Gastroesophageal sphincter (tissue), 4 donors: Measurements from ENCODE around the gene KBTBD12. TPM values are rescaled to one million over a fixed set of nuclear protein-coding genes. Genes with fewer than 3 reads are reported as not detected.

ENCODE experiments used
- ATAC-seq: fragments of 150-250 bp; one replicate; pipeline ENCODE4 v1.9.1; 2016; ENCODE audit warnings: mild to moderate bottlenecking, moderate library complexity
- H3K27ac ChIP-seq, 4 donors: fragments of 200-600 bp; sonication (generic) in 3 of 4; 1 replicate in 3 of 4; 2 replicates in 1 of 4; pipeline ENCODE4 v1.5.1; 2016 to 2019
- H3K27me3 ChIP-seq: fragments of 200-600 bp; sonication (generic); one replicate; pipeline ENCODE4 v1.5.1; 2019
- H3K36me3 ChIP-seq, 2 donors: fragments of 200-600 bp; sonication (generic); one replicate each; pipeline ENCODE4 v1.5.1; 2019; ENCODE audit warnings: control low read depth in 1 of 2
- H3K4me1 ChIP-seq, 3 donors: fragments of 200-600 bp; sonication (generic); 1 replicate in 2 of 3; 2 replicates in 1 of 3; pipeline ENCODE4 v1.5.1; 2016 to 2019; ENCODE audit warnings: control low read depth in 2 of 3
- H3K4me3 ChIP-seq, 2 donors: fragments of 200-600 bp; sonication (generic); one replicate each; pipeline ENCODE4 v1.5.1; 2019; ENCODE audit warnings: mild to moderate bottlenecking in 1 of 2, moderate library complexity in 1 of 2
- H3K9me3 ChIP-seq, 3 donors: fragments of 200-600 bp; sonication (generic); one replicate each; pipeline ENCODE4 v1.5.1; 2017 to 2019; ENCODE audit warnings: control low read depth in 2 of 3
- CTCF ChIP-seq, 4 experiments: fragments of 200-600 bp in 2 of 4; fragments of 450-650 bp in 2 of 4; sonication (generic) in 1 of 4; IDR thresholded peaks; one replicate each; pipeline ENCODE4 v1.5.1; 2017 to 2019; ENCODE audit warnings: antibody characterized with exemption in 4 of 4, mild to moderate bottlenecking in 2 of 4, moderate library complexity in 2 of 4
- EP300 ChIP-seq: sonication (generic); formaldehyde crosslinking; IDR thresholded peaks from one replicate; pipeline ENCODE4 v1.6.1; 2017; ENCODE audit warnings: antibody characterized with exemption, mild to moderate bottlenecking
- POLR2A ChIP-seq, 2 donors: fragments of 450-650 bp; IDR thresholded peaks; one replicate each; pipeline ENCODE4 v1.6.1; 2017; ENCODE audit warnings: antibody characterized with exemption in 2 of 2, mild to moderate bottlenecking in 2 of 2, moderate library complexity in 1 of 2
- POLR2AphosphoS5 ChIP-seq: sonication (generic); formaldehyde crosslinking; IDR thresholded peaks from one replicate; pipeline ENCODE4 v1.6.1; 2017; ENCODE audit warnings: antibody characterized with exemption
- WGBS, 2 donors: methylation state at CpG; one replicate each; pipeline ENCODE4 v1.1.5; 2018; ENCODE audit warnings: low coverage in 1 of 2; 5-methylcytosine and 5-hydroxymethylcytosine counted together
- total RNA-seq, 4 donors: library from RNA; depleted of rRNA; stranded (reverse); fragments of >200 nt; gene quantifications; one replicate each; pipeline ENCODE4 v1.1.0, GENCODE V29; 2016

KBTBD12 gene
- total RNA-seq, 4 donors from 2014 or later: 2.2 to 11.2 (median 5.8) TPM

GRCh38 chr3:127948211-127948610 lies 33.2 kb downstream of the KBTBD12 start:
- Histone ChIP-seq H3K27ac (no peak overlapping the region), H3K9me3 (peaks cover 0 to under 1% (median 0%) of the 10 kb centered on the region in 3 donors), H3K4me1 (peaks cover 0 to 7% (median 0%) of the 10 kb centered on the region in 3 donors), H3K4me3 (no peak overlapping the region), H3K27me3 (no peaks in the 10 kb centered on the region), H3K36me3 (peaks cover 0 to 7% of the 10 kb centered on the region in 2 donors)
- TF ChIP-seq POLR2AphosphoS5 (no peak), EP300 (no peak), POLR2A (IDR thresholded peaks at IDR 0.05) (no peak), CTCF (IDR thresholded peaks at IDR 0.05) (no peak)
- 77 to 83% methylated on average over 2 of the region's 3 CpGs for WGBS, 2 donors
- ATAC-seq: no peak

DNA sequence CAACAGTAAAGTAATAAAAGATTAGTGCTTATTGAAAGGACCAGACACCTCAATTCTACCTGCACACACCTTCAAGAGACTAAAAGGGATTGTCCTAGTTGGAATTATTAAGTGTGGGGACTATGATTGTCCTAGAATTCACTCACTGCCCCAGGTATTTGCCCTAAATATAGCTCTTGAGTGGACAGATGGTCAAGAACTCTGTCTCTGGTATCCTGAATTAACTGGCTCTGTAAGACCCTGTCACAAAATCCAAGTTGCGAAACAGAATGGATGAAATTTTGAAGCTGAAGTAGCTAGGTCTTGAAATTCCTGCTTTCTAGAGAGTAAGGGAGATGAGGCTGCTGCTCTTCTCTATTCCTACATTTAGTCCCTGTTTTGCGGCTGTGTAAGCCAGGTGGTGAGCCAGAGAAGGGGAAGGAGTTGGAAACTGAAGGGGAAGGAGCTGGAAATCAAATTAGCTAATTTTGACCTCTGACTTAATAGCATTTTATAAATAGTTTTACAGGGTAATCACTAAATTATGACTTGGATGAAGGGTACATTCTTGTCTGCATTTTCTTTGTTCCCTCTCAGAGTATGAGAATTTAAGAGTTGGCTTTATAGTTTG lies 34.5 kb downstream of the KBTBD12 start:
- H3K4me1 ChIP-seq: peaks cover 0 to 20% (median 0%) of the 10 kb centered on the region in 3 donors
- no peaks in the 10 kb centered on the region for H3K27me3 ChIP-seq
- H3K36me3 ChIP-seq: peaks cover 0 to 7% of the 10 kb centered on the region in 2 donors
- no peak overlapping the region for H3K27ac ChIP-seq
- H3K9me3 ChIP-seq: no peaks in the 10 kb centered on the region
- 75 to 93% methylated on average over 1 to 2 of the region's 2 CpGs for WGBS, 2 donors
- H3K4me3 ChIP-seq: no peak overlapping the region
- TF ChIP-seq CTCF (IDR thresholded peaks at IDR 0.05) (no peak), POLR2A (IDR thresholded peaks at IDR 0.05) (no peak), EP300 (no peak), POLR2AphosphoS5 (no peak)
- ATAC-seq: no peak

GRCh38 chr3:127951276-127951675 lies 36.2 kb downstream of the KBTBD12 start:
- Histone ChIP-seq H3K27me3 (no peaks in the 10 kb centered on the region), H3K9me3 (no peaks in the 10 kb centered on the region), H3K36me3 (peaks cover 0 to 7% of the 10 kb centered on the region in 2 donors), H3K27ac (no peak overlapping the region), H3K4me1 (peaks cover 0 to 23% (median 0%) of the 10 kb centered on the region in 3 donors), H3K4me3 (no peak overlapping the region)
- 71 to 100% methylated on average over 1 of the region's 1 CpG for WGBS, 2 donors
- TF ChIP-seq CTCF (IDR thresholded peaks at IDR 0.05) (no peak), POLR2AphosphoS5 (no peak), POLR2A (IDR thresholded peaks at IDR 0.05) (no peak), EP300 (no peak)
- ATAC-seq: no peak

- no peaks in the 10 kb centered on the region for H3K9me3 ChIP-seq
- H3K4me1 ChIP-seq: peaks cover 0 to 23% (median 0%) of the 10 kb centered on the region in 3 donors
- H3K27ac ChIP-seq: no peak overlapping the region
- peak; percentile 59 for TF ChIP-seq POLR2AphosphoS5
- TF ChIP-seq POLR2A (IDR thresholded peaks at IDR 0.05): no peak
- H3K27me3 ChIP-seq: no peaks in the 10 kb centered on the region
- no peak for ATAC-seq
- H3K4me3 ChIP-seq: no peak overlapping the region
- WGBS, 2 donors: 61 to 67% methylated on average over 6 of the region's 6 CpGs
- no peaks in the 10 kb centered on the region for H3K36me3 ChIP-seq
Observed at GRCh38 chr3:127953091-127954035, 38.3 kb downstream of the KBTBD12 start.

- ATAC-seq: no peak
- Histone ChIP-seq H3K9me3 (no peaks in the 10 kb centered on the region), H3K4me1 (peaks cover 0 to 23% (median 0%) of the 10 kb centered on the region in 3 donors), H3K27ac (no peak overlapping the region), H3K27me3 (no peaks in the 10 kb centered on the region), H3K4me3 (no peak overlapping the region), H3K36me3 (no peaks in the 10 kb centered on the region)
- WGBS, 2 donors: 46 to 48% methylated on average over 6 of the region's 6 CpGs
- no peak for TF ChIP-seq EP300
- no peak for TF ChIP-seq POLR2AphosphoS5
- no peak for TF ChIP-seq CTCF (IDR thresholded peaks at IDR 0.05)
- no peak for TF ChIP-seq POLR2A (IDR thresholded peaks at IDR 0.05)
Observed at GRCh38 chr3:127954640-127955039, 39.6 kb downstream of the KBTBD12 start.
